ENCODE measurements around the gene ADAMTS2.

ADAMTS2 gene

GRCh38 chr5:179345433-179346321 is at the start of gene ADAMTS2:
ADAMTS2 (minus strand) TSS chr5:179345461; CDS start chr5:179345328, 133 bp downstream.
- TF ChIP-seq EP300 (IDR thresholded peaks at IDR 0.05; ENCODE audit: borderline replicate concordance) (no peak), EGR1 (IDR thresholded peaks at IDR 0.05) (no peak), REST (IDR thresholded peaks at IDR 0.05; ENCODE audit: low read depth) (no peak)

GRCh38 chr5:179393078-179393477 is 47.8 kb upstream of the ADAMTS2 start:
- TF ChIP-seq RAD21 (IDR thresholded peaks at IDR 0.05; ENCODE audit: low read depth) (no peak), TAF1 (IDR thresholded peaks at IDR 0.05; ENCODE audit: low read depth) (no peak), USF1 (IDR thresholded peaks at IDR 0.05) (no peak), TEAD4 (IDR thresholded peaks at IDR 0.05) (no peak), REST (IDR thresholded peaks at IDR 0.05; ENCODE audit: low read depth) (no peak), NFIC (IDR thresholded peaks at IDR 0.05) (no peak), EGR1 (IDR thresholded peaks at IDR 0.05) (no peak), ZBTB7A (IDR thresholded peaks at IDR 0.05; ENCODE audit: low read depth) (no peak), TCF12 (IDR thresholded peaks at IDR 0.05; ENCODE audit: low read depth) (no peak), EP300 (IDR thresholded peaks at IDR 0.05; ENCODE audit: borderline replicate concordance) (no peak), MAX (IDR thresholded peaks at IDR 0.05) (no peak), CREB1 (IDR thresholded peaks at IDR 0.05; ENCODE audit: low read depth) (no peak)

GRCh38 chr5:179387151-179388110 is 42.2 kb upstream of the ADAMTS2 start:
- TF ChIP-seq EGR1 (IDR thresholded peaks at IDR 0.05) (no peak), USF1 (IDR thresholded peaks at IDR 0.05) (no peak), TAF1 (IDR thresholded peaks at IDR 0.05; ENCODE audit: low read depth) (no peak), REST (IDR thresholded peaks at IDR 0.05; ENCODE audit: low read depth) (no peak), EP300 (IDR thresholded peaks at IDR 0.05; ENCODE audit: borderline replicate concordance) (no peak)

GRCh38 chr5:179385914-179386313 is 40.7 kb upstream of the ADAMTS2 start:
- TF ChIP-seq EGR1 (IDR thresholded peaks at IDR 0.05) = no peak

GRCh38 chr5:179382486-179382885 is 37.2 kb upstream of the ADAMTS2 start:
- TF ChIP-seq REST (IDR thresholded peaks at IDR 0.05; ENCODE audit: low read depth) (no peak), TCF12 (IDR thresholded peaks at IDR 0.05; ENCODE audit: low read depth) (no peak), EGR1 (IDR thresholded peaks at IDR 0.05) (no peak), TEAD4 (IDR thresholded peaks at IDR 0.05) (no peak), MAX (IDR thresholded peaks at IDR 0.05) (no peak), ZBTB7A (IDR thresholded peaks at IDR 0.05; ENCODE audit: low read depth) (no peak), EP300 (IDR thresholded peaks at IDR 0.05; ENCODE audit: borderline replicate concordance) (no peak), NFIC (IDR thresholded peaks at IDR 0.05) (no peak), RAD21 (IDR thresholded peaks at IDR 0.05; ENCODE audit: low read depth) (no peak), USF1 (IDR thresholded peaks at IDR 0.05) (no peak)
